Karpas-422 (cell line): ENCODE data around the gene CLDN24. TPM values are rescaled to one million over a fixed set of nuclear protein-coding genes. Genes with fewer than 3 reads are reported as not detected.

Experiments
- DNase-seq: peaks from one replicate; pipeline ENCODE4 v3.0.0-alpha.2; 2015
- H2AFZ ChIP-seq: fragments of 200-600 bp; sonication (generic); 2 replicates; pipeline ENCODE4 v1.6.1; 2014; ENCODE audit warnings: antibody characterized with exemption, low read length, mixed read lengths
- H3K27ac ChIP-seq: fragments of 200-600 bp; sonication (generic); 2 replicates; pipeline ENCODE4 v1.5.1; 2014; ENCODE audit warnings: mild to moderate bottlenecking, low read length, moderate library complexity
- H3K27me3 ChIP-seq: fragments of 200-600 bp; sonication (generic); 2 replicates; pipeline ENCODE4 v1.6.1; 2014; ENCODE audit warnings: low read length, mixed read lengths
- H3K36me3 ChIP-seq: fragments of 200-600 bp; sonication (generic); 2 replicates; pipeline ENCODE4 v1.6.1; 2014; ENCODE audit warnings: low read length, mixed read lengths; ENCODE audit not compliant: insufficient read depth
- H3K4me1 ChIP-seq: fragments of 200-600 bp; sonication (generic); 2 replicates; pipeline ENCODE4 v1.6.1; 2014; ENCODE audit warnings: mild to moderate bottlenecking, low read length, mixed read lengths
- H3K4me2 ChIP-seq: fragments of 200-600 bp; sonication (generic); 2 replicates; pipeline ENCODE4 v1.6.1; 2014; ENCODE audit warnings: low read length, low read depth, mild to moderate bottlenecking; ENCODE audit not compliant: poor library complexity, severe bottlenecking
- H3K4me3 ChIP-seq: fragments of 200-600 bp; sonication (generic); 2 replicates; pipeline ENCODE4 v1.5.1; 2014; ENCODE audit warnings: mild to moderate bottlenecking, antibody characterized with exemption, low read length, mixed read lengths
- H3K79me2 ChIP-seq: fragments of 200-600 bp; sonication (generic); 2 replicates; pipeline ENCODE4 v1.6.1; 2014; ENCODE audit warnings: mild to moderate bottlenecking, low read length, mixed read lengths
- H3K9ac ChIP-seq: fragments of 200-600 bp; sonication (generic); 2 replicates; pipeline ENCODE4 v1.6.0; 2014; ENCODE audit warnings: low read length
- H3K9me2 ChIP-seq: fragments of 200-600 bp; sonication (generic), shearing (Covaris generic); replicated peaks from 2 replicates; pipeline ENCODE4 v1.6.0; 2014; ENCODE audit warnings: mild to moderate bottlenecking, low read length, moderate library complexity; ENCODE audit not compliant: insufficient read depth
- H3K9me3 ChIP-seq: fragments of 300-700, 200-600 bp; sonication (generic); 2 replicates; pipeline ENCODE4 v1.6.1; 2014; ENCODE audit warnings: low read length, mixed read lengths
- H4K20me1 ChIP-seq: fragments of 200-600 bp; sonication (generic); 2 replicates; pipeline ENCODE4 v1.6.1; 2014; ENCODE audit warnings: mild to moderate bottlenecking, antibody characterized with exemption, low read length, low read depth; ENCODE audit not compliant: insufficient read depth
- total RNA-seq: library from RNA; depleted of rRNA; stranded (reverse); fragments of >200 nt; shearing (Covaris generic); gene quantifications from 2 replicates; pipeline ENCODE4 v1.2.3, GENCODE V29; 2014; ENCODE audit warnings: low replicate concordance

CLDN24 gene
- total RNA-seq, 1 experiment from 2014 or later = not detected

DNA sequence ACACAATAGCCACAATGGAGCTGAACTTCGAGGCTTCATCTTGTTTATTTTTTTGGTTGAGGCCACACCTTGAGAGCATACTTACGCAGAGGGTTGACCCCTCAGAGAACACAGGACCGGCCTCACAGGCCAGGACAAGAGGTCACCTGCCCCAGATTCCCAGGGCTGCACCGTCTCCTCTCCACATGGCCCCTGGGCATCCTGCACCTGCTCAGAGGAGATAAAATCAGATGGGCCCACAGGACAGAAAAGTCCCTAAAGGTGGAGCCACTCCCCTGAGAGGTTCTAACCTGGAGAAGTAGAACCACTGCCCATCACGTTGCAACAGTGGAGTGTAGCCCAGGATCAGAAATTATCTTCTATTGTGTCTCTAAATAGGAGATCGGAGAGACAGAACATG, 1.1 kb upstream of the CLDN24 start:
- H3K9me3 ChIP-seq = no peaks in the 10 kb centered on the region
- no peaks in the 10 kb centered on the region for H3K9me2 ChIP-seq
- H3K27ac ChIP-seq = no peak overlapping the region
- H3K4me1 ChIP-seq = no peaks in the 10 kb centered on the region
- H3K4me2 ChIP-seq = no peak overlapping the region
- no peak overlapping the region for H2AFZ ChIP-seq
- no peak for DNase-seq
- no peak overlapping the region for H3K9ac ChIP-seq
- no peaks in the 10 kb centered on the region for H3K79me2 ChIP-seq
- H3K27me3 ChIP-seq = no peaks in the 10 kb centered on the region
- H3K36me3 ChIP-seq = no peaks in the 10 kb centered on the region
- H3K4me3 ChIP-seq = no peak overlapping the region
- H4K20me1 ChIP-seq = no peaks in the 10 kb centered on the region

DNA sequence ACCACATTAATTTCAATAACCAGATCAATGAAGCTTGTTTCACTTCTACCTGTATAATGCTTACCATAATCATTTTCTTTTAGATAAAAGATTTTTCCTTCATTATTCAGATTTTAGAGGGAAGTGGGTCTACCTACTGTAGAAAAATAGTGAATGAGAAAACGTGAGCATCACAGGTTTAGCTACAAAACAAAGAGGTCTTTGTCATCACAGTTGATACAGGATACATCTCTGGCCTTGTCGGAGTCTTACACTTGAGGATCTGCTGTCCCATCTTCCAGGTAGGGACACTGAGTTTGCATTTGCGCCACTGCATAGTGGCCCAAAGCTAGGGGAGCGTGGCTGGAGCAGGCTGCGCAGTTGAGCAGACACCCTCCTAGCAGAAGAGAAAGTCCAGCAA, 710 bp downstream of the CLDN24 start:
- no peak overlapping the region for H3K4me2 ChIP-seq
- no peak for DNase-seq
- H3K4me1 ChIP-seq = no peaks in the 10 kb centered on the region

DNA sequence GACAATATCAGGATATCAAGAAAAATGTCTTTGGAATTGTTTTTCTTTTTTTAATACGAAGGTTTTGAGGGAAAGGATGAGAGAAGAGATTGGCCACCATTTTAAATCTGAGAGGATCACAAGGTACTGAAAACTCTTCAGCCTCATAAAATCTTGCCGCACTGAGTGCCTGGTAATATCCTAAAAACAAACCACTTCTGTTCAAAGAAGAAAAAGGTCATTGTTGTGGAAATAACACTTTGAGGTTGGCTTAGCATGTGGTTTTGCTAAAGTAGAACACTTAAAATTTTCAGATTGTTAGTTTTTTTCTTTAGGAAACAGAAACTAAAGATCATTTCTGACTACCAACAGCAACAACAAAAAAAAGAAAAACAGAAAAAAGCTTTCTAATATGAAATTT, 1.1 kb downstream of the CLDN24 start:
- no peaks in the 10 kb centered on the region for H3K9me3 ChIP-seq
- H2AFZ ChIP-seq = no peak overlapping the region
- H3K27me3 ChIP-seq = no peaks in the 10 kb centered on the region
- H3K4me3 ChIP-seq = no peak overlapping the region
- H3K36me3 ChIP-seq = no peaks in the 10 kb centered on the region
- no peaks in the 10 kb centered on the region for H4K20me1 ChIP-seq
- H3K27ac ChIP-seq = no peak overlapping the region
- H3K4me2 ChIP-seq = no peak overlapping the region
- no peak for DNase-seq
- no peaks in the 10 kb centered on the region for H3K4me1 ChIP-seq
- H3K9me2 ChIP-seq = no peaks in the 10 kb centered on the region
- H3K79me2 ChIP-seq = no peaks in the 10 kb centered on the region
- H3K9ac ChIP-seq = no peak overlapping the region

More for the DNA sequence above, 710 bp downstream of the CLDN24 start:
- H3K36me3 ChIP-seq = no peaks in the 10 kb centered on the region
- no peaks in the 10 kb centered on the region for H3K9me3 ChIP-seq
- H3K27ac ChIP-seq = no peak overlapping the region
- H3K27me3 ChIP-seq = no peaks in the 10 kb centered on the region
- H3K9me2 ChIP-seq = no peaks in the 10 kb centered on the region
- H4K20me1 ChIP-seq = no peaks in the 10 kb centered on the region
- H3K4me3 ChIP-seq = no peak overlapping the region
- no peak overlapping the region for H3K9ac ChIP-seq
- H3K79me2 ChIP-seq = no peaks in the 10 kb centered on the region
- no peak overlapping the region for H2AFZ ChIP-seq

DNA sequence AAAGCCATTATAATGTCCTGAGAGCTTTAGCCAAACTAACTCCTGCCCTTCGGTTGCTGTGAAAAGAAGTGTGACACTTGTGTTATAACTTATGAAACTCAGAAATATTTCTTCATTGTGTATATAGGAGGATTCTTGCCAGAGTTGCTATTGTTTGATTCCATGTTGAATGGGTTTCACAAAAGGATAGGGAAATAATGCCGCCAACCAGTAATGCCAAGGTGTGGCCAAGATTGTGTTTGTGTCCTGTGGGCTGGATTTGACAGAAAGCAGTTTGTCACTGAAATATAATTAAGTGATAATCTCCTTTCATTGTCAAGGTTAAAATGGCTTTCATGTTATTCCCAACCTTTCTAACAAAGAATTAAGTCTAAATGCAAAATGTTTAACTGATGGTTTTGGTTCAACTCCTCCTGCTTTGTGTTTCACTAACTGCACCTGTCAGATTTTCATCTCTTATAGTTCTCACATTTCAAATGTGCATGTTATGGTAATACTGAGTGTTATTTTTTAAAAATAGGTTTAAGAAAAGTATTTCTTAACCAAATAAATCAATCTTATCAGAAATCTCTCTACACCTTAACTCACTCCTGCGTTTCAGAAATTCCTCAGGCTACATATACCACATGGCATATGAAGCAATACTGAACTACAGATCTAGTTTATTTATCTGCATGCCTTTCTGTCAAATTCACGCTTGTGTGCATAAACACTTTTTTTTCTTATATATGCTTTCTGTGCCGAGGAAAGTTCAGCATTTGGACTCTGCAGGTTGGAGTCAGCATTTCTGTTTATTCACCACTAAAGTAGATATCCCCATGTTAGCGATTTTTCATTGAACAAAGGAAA, 1.8 kb downstream of the CLDN24 start, which contains the start of gene CLDN22:
Gene CLDN22, minus strand, starts transcription at position 66 of the 849 bp plus-strand sequence. Its CDS starts 58 bp downstream, at position 8.
- Histone ChIP-seq H3K27me3 (no peaks in the 10 kb centered on the region), H3K4me1 (no peaks in the 10 kb centered on the region), H3K4me3 (no peak within 1 kb of the TSS), H4K20me1 (no peaks in the 10 kb centered on the region), H3K9ac (no peak within 1 kb of the TSS), H3K36me3 (no peaks in the 10 kb centered on the region), H3K79me2 (no peaks in the 10 kb centered on the region), H2AFZ (no peak within 1 kb of the TSS), H3K27ac (no peak within 1 kb of the TSS), H3K9me2 (no peaks in the 10 kb centered on the region), H3K9me3 (no peaks in the 10 kb centered on the region), H3K4me2 (no peak within 1 kb of the TSS)
- DNase-seq = no peak

DNA sequence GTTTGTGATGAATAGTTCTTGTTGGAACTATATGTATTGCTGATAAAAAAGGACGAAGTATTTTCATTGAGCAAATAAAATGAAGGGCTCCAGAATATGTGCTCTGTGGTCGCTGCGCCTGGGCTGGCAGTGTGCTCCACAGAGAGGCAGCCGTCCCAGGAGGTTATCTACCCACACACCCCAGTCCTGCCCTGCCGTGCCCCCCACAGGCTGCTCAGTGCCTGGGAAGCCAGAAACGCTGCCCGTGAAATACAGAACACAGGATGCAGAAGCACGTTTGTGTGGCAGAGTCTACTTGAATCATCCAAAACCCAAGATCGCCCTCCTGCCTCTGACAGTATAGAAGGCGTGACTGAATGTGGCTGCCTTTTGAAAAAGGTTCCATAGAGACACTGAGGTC, 3.6 kb downstream of the CLDN24 start:
- Histone ChIP-seq H3K4me1 (no peaks in the 10 kb centered on the region), H2AFZ (no peak overlapping the region), H3K79me2 (no peaks in the 10 kb centered on the region), H3K9ac (no peak overlapping the region), H3K27me3 (no peaks in the 10 kb centered on the region), H3K36me3 (no peaks in the 10 kb centered on the region), H3K4me3 (no peak overlapping the region), H3K27ac (no peak overlapping the region), H3K4me2 (no peak overlapping the region), H4K20me1 (no peaks in the 10 kb centered on the region), H3K9me2 (no peaks in the 10 kb centered on the region), H3K9me3 (no peaks in the 10 kb centered on the region)
- DNase-seq = no peak

DNA sequence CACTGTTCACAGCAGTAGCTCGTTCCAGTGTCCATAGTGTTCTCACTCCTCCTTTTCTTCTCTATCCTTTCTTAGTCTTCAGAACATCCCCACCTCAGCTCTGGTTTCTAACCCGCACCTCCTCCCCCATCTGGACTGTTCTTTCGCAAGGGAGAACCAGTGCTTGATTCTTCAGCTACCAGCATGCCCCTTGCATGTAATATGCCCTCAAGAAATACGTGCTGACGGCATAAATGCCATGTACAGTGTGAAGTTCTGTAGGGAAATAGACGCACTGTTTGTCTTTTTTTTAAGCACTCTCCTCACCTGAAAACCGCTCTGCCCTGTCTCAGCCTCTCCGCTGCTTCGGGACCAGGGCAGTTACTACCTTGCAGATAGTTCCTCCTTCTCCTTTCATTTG, 7.4 kb downstream of the CLDN24 start:
- no peak overlapping the region for H2AFZ ChIP-seq
- no peaks in the 10 kb centered on the region for H3K79me2 ChIP-seq
- DNase-seq = no peak
- H3K36me3 ChIP-seq = no peaks in the 10 kb centered on the region
- H3K4me2 ChIP-seq = no peak overlapping the region
- no peaks in the 10 kb centered on the region for H3K9me3 ChIP-seq
- H3K9ac ChIP-seq = no peak overlapping the region
- no peaks in the 10 kb centered on the region for H3K27me3 ChIP-seq
- H3K4me1 ChIP-seq = no peaks in the 10 kb centered on the region
- no peak overlapping the region for H3K4me3 ChIP-seq
- no peaks in the 10 kb centered on the region for H3K9me2 ChIP-seq
- H3K27ac ChIP-seq = no peak overlapping the region
- no peaks in the 10 kb centered on the region for H4K20me1 ChIP-seq

DNA sequence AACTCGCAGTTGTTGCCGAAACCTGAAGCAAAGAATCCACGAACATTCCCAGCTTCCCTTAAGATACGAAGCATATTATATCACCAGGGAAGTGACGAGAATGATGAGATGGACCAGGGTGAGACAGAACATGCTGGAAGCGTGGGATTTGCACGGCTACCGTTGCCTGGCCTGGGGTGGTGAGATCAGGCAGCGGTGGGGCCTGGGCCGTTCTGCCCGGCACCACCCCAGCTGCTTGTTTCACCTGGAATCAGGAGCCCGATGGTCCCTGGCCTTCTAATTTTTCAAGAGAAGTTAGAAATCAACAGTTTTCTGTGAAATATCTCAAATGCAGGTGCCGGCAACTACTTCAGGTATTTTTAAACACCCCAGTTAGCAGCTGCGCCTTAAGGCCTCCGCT, 7.9 kb downstream of the CLDN24 start:
- Histone ChIP-seq H3K4me3 (no peak overlapping the region), H3K27ac (no peak overlapping the region), H3K36me3 (no peaks in the 10 kb centered on the region), H3K4me2 (no peak overlapping the region), H3K9me2 (no peaks in the 10 kb centered on the region), H3K4me1 (no peaks in the 10 kb centered on the region), H3K9ac (no peak overlapping the region), H3K79me2 (no peaks in the 10 kb centered on the region), H4K20me1 (no peaks in the 10 kb centered on the region), H3K27me3 (no peaks in the 10 kb centered on the region), H2AFZ (no peak overlapping the region), H3K9me3 (no peaks in the 10 kb centered on the region)
- no peak for DNase-seq

DNA sequence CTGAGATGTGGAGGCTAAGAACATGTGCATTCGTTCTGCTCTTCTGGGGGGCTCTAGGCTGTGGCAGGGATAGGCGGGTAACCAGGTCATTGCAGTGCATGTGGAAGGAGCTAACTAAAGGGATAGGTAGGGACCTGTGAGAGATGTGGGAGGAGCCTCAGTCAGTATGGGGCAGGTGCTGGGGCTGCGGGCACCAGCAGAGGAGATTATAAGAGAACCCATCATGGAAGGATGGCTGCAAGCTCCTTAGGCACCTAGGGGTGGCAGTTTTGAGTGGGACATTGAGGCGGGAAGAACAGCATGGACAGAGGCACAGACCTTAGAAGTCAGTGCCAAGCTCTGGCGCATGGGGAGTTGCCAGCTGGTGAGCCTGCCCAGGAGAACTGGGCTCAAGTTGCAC, 9.4 kb downstream of the CLDN24 start:
- Histone ChIP-seq H3K4me2 (no peak overlapping the region), H3K9me2 (no peaks in the 10 kb centered on the region)

More for the DNA sequence above, 9.4 kb downstream of the CLDN24 start:
- H3K9ac ChIP-seq = no peak overlapping the region
- H3K79me2 ChIP-seq = no peaks in the 10 kb centered on the region
- no peak overlapping the region for H2AFZ ChIP-seq
- H3K9me3 ChIP-seq = no peaks in the 10 kb centered on the region
- no peak for DNase-seq
- H3K4me1 ChIP-seq = no peaks in the 10 kb centered on the region
- no peak overlapping the region for H3K27ac ChIP-seq
- H3K4me3 ChIP-seq = no peak overlapping the region
- H3K36me3 ChIP-seq = no peaks in the 10 kb centered on the region
- H3K27me3 ChIP-seq = no peaks in the 10 kb centered on the region
- no peaks in the 10 kb centered on the region for H4K20me1 ChIP-seq
